Activated T-helper 1 cell treated with anti-CD3 and anti-CD28 coated beads, Interleukin-12 subunit alpha, Interleukin-12 subunit beta, Interleukin-2, Interleukin-4 antibody, amounts not matched to agents 30 ng/mL and 10 ng/mL and 1 ng/mL, durations not matched to agents 14 hours and 24 hours and 36 hours (primary cell): ENCODE measurements around the gene SRGAP1. TPM values are rescaled to one million over a fixed set of nuclear protein-coding genes. Genes with fewer than 3 reads are reported as not detected.
"Not testable (repeated sequence)": the region's sequence is repeated elsewhere in the genome, so short reads cannot be mapped to it uniquely, and the experiment has no call there.

Source experiments
- DNase-seq: peaks from one replicate; pipeline ENCODE4 v3.0.0; 2021; ENCODE audit warnings: low spot score
- H3K27ac Mint-ChIP-seq: one replicate; pipeline ENCODE4 v1.8.0; 2021; ENCODE audit warnings: mild to moderate bottlenecking, mixed read lengths
- H3K27me3 Mint-ChIP-seq: one replicate; pipeline ENCODE4 v1.8.0; 2022; ENCODE audit warnings: mild to moderate bottlenecking, moderate library complexity, mixed read lengths; ENCODE audit not compliant: insufficient read depth
- H3K36me3 Mint-ChIP-seq: one replicate; pipeline ENCODE4 v1.8.0; 2021; ENCODE audit warnings: low read depth, mixed read lengths
- H3K4me1 Mint-ChIP-seq: one replicate; pipeline ENCODE4 v1.8.0; 2021; ENCODE audit warnings: low read depth, mixed read lengths
- H3K4me3 Mint-ChIP-seq: one replicate; pipeline ENCODE4 v1.8.0; 2021; ENCODE audit warnings: mild to moderate bottlenecking, moderate library complexity, mixed read lengths
- H3K9me3 Mint-ChIP-seq: one replicate; pipeline ENCODE4 v1.8.0; 2021; ENCODE audit warnings: mixed read lengths
- intact Hi-C: fragments of 100-400 bp; cut with micrococcal nuclease; formaldehyde crosslinking; loops from one replicate; pipeline ENCODE4 v1.15.1; 2024
- total RNA-seq: library from RNA; stranded (reverse); gene quantifications from 2 replicates; pipeline ENCODE4 v1.2.3, GENCODE V29; 2022

SRGAP1 gene
- total RNA-seq, 1 donor from 2014 or later, result 0.03 TPM

DNA sequence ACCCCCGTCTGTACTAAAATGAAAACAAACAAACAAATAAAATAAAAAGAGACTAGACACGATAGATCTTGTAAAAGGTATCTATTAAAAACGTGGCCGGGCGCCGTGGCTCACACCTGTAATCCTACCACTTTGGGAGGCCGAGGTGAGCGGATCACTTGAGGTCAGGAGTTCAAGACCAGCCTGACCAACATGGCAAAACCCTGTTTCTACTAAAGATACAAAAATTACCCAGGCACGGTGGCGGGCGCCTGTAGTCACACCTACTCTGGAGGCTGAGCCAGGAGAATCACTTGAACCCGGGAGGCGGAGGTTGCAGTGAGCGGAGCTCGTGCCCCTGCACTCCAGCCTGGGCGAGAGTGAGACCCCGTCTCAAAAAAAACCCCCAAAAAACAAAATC is 1.8 kb upstream of the SRGAP1 start:
- not testable (repeated sequence) for H3K36me3 Mint-ChIP-seq, H3K27ac Mint-ChIP-seq, DNase-seq, H3K9me3 Mint-ChIP-seq
- H3K4me3 Mint-ChIP-seq, result peak overlapping the region; percentile 69
- peaks cover 11% of the 10 kb centered on the region for H3K4me1 Mint-ChIP-seq
- peaks cover 47% of the 10 kb centered on the region for H3K27me3 Mint-ChIP-seq
- intact Hi-C loops, result loop anchor here (5.0 kb wide), 1 partner anchor 65 kb away; the partner anchor contains the start of gene RXYLT1

DNA sequence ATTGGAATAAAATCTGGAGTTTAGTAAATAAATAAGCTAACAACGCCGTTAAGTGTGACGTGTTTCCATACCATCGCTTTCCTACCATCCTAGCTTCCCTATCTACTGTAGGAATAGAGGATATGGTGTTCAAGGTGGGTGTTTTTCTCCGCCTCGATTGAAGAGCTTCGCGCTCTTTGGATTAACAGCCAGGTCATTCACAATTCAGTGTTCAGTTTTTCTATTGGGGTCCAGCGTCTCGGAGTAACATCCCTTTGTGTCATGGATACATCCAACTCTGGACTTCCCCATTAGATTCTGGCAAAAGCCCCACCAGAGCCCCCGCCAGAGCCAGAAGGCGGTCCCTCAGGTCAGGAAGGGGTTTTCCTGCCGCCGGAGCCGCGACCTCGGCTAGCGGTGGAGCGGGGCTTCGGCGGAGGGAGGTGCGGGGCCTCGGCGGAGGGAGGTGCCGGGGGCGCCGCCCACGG is 1.2 kb upstream of the SRGAP1 start:
- intact Hi-C loops, result loop anchor here (5.0 kb wide), 1 partner anchor 66 kb away; the partner anchor contains the start of gene RXYLT1
- DNase-seq, result no peak
- peak overlapping the region; percentile 69 for H3K4me3 Mint-ChIP-seq
- no peaks in the 10 kb centered on the region for H3K36me3 Mint-ChIP-seq
- H3K9me3 Mint-ChIP-seq, result no peaks in the 10 kb centered on the region
- H3K27ac Mint-ChIP-seq, result no peak overlapping the region
- peaks cover 11% of the 10 kb centered on the region for H3K4me1 Mint-ChIP-seq
- H3K27me3 Mint-ChIP-seq, result peaks cover 44% of the 10 kb centered on the region

DNA sequence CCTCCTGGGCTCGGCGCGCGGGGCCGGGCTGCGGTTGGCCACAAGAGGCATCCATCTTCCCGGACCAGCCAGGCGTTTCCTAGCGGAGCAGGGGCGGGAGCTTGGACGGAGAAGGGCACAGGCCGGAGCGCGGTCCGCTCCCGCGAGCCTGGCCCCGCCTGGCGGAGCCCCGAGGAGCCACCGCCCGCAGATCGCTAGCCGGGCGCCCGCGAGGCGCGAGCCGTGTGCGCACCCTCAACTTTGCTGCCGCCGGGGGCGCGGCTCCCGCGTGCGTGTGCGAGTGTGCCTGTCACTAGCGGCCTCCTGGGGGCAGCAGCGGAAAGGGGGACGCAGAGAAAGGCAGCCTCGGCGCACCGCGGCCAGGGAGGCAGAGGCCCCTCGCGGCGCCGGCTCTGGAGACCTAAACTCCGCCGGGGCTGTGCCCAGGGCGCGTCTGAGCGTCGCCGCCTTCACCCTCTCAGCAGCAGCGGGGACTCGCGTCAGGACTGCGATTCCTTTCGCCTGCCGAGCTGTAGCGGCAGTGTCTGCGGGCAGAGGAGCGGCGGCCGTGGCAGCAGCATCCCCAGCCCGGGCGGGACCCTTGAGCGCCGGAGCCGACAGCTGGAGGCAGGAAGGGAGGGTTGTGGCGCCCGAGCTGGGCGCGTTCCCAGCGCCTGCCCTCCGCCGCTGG is 644 bp upstream of the SRGAP1 start:
- no peaks in the 10 kb centered on the region for H3K36me3 Mint-ChIP-seq
- no peaks in the 10 kb centered on the region for H3K9me3 Mint-ChIP-seq
- H3K4me1 Mint-ChIP-seq, result peaks cover 11% of the 10 kb centered on the region
- H3K27me3 Mint-ChIP-seq, result peaks cover 44% of the 10 kb centered on the region
- H3K27ac Mint-ChIP-seq, result no peak overlapping the region
- intact Hi-C loops, result loop anchor here (1.0 to 5.0 kb wide), 4 partner anchors 67 to 548 kb away; partner anchors contain the start of genes KICS2 and RXYLT1
- peak; percentile 69 for DNase-seq
- H3K4me3 Mint-ChIP-seq, result peak overlapping the region; percentile 55

DNA sequence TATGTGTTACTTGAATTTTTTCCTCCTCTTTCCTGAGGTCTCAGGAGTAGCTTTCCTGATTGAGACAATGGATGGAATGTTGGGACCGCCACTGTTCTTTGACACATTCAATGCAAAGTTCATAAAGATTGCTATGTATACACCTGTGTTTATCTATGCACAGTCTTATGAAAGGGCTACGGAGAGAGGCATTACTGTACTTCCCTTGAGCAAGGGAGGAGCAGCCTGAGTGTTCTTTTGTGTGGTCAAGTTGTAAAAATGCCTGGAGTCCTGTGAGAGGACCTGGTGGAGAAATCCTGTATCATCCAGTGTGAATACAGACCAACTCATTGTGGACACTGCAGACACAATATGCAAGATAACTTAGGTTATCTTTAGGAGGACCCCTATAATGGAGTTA is 1.2 kb downstream of the SRGAP1 start:
- no peak for DNase-seq
- Mint-ChIP-seq H3K9me3 (no peaks in the 10 kb centered on the region), H3K4me3 (peak overlapping the region; percentile 40), H3K4me1 (peaks cover 11% of the 10 kb centered on the region), H3K27ac (no peak overlapping the region), H3K27me3 (peaks cover 43% of the 10 kb centered on the region), H3K36me3 (no peaks in the 10 kb centered on the region)
- intact Hi-C loops, result no loop called here

DNA sequence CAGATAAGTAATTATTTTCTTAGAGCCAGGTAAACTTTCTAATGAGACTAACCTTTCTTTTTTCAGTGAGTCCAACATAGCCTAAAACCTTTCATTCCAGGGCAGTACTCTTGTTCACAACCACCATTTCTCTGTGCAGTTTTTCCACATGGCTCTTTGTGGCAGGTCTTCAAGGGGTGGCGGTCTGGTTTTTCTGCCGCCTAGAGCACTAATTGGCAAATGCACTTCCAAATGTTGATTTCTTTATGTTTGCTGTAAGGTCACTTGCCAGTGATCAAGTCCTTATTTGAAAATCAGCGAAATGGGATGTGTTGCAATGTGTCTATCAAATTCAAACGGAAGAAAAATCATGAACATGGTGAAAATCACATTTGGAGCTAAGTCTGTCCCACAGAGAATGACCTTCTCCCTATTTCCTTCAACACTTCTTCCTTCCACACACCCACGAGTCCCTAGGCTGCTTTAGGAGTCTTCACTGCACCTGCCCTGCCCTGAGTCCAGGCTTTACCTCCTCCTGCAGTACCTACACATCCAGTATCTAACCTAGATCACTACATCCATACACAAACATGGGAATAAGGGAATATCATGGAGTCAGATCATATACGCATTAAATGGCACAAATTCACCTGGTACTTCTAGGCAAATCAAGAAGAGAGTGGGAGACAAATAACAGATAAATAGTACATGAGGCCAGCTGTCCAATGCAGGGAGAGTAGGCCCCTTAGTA is 1.9 kb downstream of the SRGAP1 start:
- H3K4me3 Mint-ChIP-seq, result no peak overlapping the region
- H3K27me3 Mint-ChIP-seq, result peaks cover 40% of the 10 kb centered on the region
- no peak overlapping the region for H3K27ac Mint-ChIP-seq
- peaks cover 11% of the 10 kb centered on the region for H3K4me1 Mint-ChIP-seq
- DNase-seq, result no peak
- H3K9me3 Mint-ChIP-seq, result no peaks in the 10 kb centered on the region
- intact Hi-C loops, result no loop called here
- H3K36me3 Mint-ChIP-seq, result no peaks in the 10 kb centered on the region

DNA sequence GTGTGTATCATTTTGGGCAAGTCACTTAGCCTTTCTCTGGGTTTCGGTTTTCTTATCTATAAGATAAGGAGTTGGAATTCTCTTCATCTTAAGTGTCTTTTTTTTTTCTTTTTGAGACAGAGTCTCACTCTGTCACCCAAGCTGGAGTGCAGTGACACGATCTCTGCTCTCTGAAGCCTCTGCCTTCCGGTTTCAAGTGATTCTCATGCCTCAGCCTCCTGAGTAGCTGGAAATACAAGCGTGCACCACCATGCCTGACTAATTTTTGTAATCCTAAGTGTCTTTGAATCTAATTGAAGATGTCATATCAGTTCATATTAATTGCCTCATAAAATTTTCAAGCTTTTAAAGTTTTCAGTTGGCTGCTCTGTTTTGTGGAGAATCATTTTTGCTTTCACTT is 4.0 kb downstream of the SRGAP1 start:
- intact Hi-C loops, result no loop called here
- Mint-ChIP-seq H3K36me3 (no peaks in the 10 kb centered on the region), H3K9me3 (no peaks in the 10 kb centered on the region), H3K4me3 (no peak overlapping the region), H3K27me3 (peaks cover 25% of the 10 kb centered on the region), H3K27ac (no peak overlapping the region), H3K4me1 (peaks cover 7% of the 10 kb centered on the region)
- no peak for DNase-seq

DNA sequence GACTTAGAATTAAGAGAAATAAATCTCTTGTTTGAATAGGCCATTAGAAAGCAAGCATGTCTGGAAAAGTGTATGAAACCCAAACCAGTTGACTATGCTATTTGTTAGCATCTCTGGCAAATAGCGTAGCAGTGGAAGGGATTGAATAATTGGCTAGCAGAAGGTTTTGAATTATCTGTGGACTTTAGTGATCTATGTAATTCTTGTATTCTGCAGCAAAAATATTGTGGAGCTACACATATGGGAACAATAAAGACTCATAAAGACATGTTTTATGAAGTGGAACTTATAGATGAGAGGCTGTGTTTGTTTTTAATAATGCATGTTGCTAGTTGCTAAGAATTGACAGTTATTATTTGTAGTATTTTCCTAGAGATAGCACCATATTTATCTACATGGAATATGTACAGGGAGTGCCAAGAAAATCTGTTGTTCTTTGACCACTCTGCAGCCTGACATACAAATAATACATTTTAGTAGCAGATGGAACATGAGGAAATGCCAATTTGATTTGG is 4.7 kb downstream of the SRGAP1 start:
- intact Hi-C loops, result no loop called here
- Mint-ChIP-seq H3K27me3 (peaks cover 25% of the 10 kb centered on the region), H3K4me1 (peaks cover 7% of the 10 kb centered on the region), H3K27ac (no peak overlapping the region), H3K9me3 (no peaks in the 10 kb centered on the region), H3K36me3 (no peaks in the 10 kb centered on the region), H3K4me3 (no peak overlapping the region)
- DNase-seq, result no peak

DNA sequence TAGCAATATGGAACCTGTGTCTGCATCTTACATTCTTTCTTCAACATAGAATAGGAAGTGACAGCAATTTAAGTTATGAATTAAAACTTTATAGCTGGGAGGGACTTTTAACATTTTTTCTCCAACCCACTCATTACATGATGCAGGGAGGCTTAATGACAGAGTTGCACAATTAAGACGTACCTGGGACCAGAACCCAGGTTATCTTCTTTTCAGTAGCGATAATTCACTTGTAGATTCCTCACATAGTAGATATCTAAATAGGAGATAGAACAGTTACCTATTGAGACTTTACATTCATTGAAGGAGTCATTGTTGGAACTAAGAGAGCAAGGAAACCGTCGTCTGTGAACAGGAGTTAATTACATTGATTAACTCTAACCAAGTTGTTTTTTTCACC is 5.1 kb downstream of the SRGAP1 start:
- DNase-seq, result no peak
- H3K4me1 Mint-ChIP-seq, result peaks cover 4% of the 10 kb centered on the region
- no peak overlapping the region for H3K4me3 Mint-ChIP-seq
- H3K36me3 Mint-ChIP-seq, result no peaks in the 10 kb centered on the region
- intact Hi-C loops, result no loop called here
- peaks cover 23% of the 10 kb centered on the region for H3K27me3 Mint-ChIP-seq
- no peak overlapping the region for H3K27ac Mint-ChIP-seq
- H3K9me3 Mint-ChIP-seq, result no peaks in the 10 kb centered on the region

DNA sequence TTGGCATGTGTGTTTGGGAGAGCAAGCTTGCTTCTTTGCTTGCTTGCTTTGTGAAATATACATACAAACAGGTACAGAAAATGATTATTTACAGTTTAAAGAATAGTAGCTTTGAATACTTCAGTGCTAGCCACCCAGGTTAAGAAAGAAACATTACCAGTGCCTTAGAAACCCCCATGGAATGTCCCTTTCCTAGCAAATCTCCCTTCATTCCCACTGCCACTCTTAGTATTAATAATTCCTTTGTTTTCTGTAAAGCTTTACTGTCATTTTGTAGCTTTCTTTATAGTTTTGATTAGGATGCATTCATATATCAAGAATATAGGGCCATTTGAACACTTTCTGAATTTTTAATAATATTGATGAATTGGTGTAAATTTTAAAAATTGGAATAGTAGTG is 9.5 kb downstream of the SRGAP1 start:
- DNase-seq, result no peak
- Mint-ChIP-seq H3K36me3 (no peaks in the 10 kb centered on the region), H3K9me3 (no peaks in the 10 kb centered on the region), H3K27me3 (peaks cover 3% of the 10 kb centered on the region), H3K4me1 (no peaks in the 10 kb centered on the region), H3K27ac (no peak overlapping the region), H3K4me3 (no peak overlapping the region)
- intact Hi-C loops, result no loop called here

DNA sequence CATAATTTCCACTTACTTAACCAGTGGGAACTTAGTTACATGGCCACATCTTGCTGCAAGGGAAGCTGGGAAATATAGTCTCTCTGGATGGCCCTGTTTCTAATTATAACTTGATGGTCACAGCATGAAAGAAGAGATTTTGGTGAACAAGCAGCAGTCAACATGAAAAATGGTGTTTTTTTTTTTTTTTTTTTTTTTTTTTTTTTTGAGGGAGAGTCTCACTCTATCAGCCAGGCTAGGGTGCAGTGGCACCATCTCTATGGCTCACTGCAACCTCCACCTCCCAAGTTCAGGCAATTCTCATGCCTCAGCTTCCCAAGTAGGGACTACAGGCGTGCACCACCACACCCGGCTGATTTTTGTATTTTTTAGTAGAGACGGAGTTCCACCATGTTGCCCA is 10.8 kb downstream of the SRGAP1 start:
- H3K27me3 Mint-ChIP-seq, result peaks cover 6% of the 10 kb centered on the region
- H3K4me1 Mint-ChIP-seq, result no peaks in the 10 kb centered on the region
- no peak overlapping the region for H3K4me3 Mint-ChIP-seq
- no peak for DNase-seq
- H3K9me3 Mint-ChIP-seq, result no peaks in the 10 kb centered on the region
- H3K27ac Mint-ChIP-seq, result no peak overlapping the region
- intact Hi-C loops, result no loop called here
- no peaks in the 10 kb centered on the region for H3K36me3 Mint-ChIP-seq

DNA sequence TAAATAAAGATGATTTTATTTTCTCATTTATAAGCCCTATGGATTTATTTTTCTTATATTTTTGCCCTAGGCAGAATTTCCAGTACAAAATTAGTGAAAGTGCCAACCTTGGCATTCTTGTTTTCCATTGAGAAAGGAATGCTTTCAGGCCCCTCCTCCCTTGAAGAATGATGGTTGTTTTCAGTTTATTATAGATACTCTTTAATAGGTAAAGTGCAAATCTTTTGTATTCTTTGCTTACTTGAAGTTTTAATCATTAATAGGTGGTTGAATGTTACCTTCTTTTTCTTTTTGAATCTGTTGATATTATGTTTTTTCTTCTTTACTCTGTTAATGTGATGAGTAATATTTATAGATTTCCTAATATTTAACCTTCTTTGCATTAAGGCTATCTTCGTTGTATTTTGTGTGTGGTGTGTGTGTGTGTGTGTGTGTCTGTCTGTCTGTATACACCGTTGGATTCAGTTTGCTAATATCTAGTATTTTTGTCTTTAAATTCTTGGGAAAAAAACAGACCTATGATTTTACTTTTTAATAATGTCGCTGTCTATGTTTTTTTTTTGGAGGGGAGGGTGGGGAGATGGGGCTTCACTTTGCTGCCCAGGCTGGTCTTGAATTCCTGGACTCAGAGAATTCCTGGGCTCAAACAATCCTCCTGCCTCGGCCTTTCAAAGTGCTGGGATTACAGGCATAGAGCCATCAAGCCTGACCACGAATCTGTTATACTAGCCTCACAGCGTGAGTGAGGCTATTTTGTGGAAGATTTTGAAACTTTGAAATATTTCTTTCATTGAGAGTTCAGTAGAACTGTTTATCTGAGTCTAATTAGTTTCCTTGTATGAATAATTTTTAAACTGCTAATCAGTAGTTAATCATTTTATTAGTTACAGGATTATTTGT is 13.5 kb downstream of the SRGAP1 start:
- Mint-ChIP-seq H3K4me1 (no peaks in the 10 kb centered on the region), H3K27me3 (peaks cover 4% of the 10 kb centered on the region), H3K36me3 (no peaks in the 10 kb centered on the region), H3K4me3 (no peak overlapping the region), H3K9me3 (no peaks in the 10 kb centered on the region), H3K27ac (no peak overlapping the region)
- no peak for DNase-seq
- intact Hi-C loops, result no loop called here

DNA sequence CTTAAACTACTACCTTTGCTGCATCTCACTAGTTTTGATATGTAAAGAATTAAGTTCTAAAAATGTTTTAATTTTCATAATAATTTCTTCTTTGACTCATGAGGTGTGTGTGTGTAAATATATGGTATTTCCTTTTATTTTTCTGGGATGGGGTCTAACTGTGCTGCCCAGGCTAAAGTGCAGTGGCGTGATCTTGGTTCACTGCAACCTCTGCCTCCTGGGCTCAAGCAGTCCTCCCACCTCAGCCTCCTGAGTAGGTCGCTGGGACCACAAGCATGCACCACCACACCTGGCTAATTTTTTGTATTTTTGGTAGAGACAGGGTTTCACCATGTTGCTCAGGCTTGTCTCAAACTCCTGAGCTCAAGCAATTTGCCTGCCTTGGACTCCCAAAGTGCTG is 15.4 kb downstream of the SRGAP1 start:
- H3K36me3 Mint-ChIP-seq, H3K27ac Mint-ChIP-seq, DNase-seq, intact Hi-C loops, H3K4me1 Mint-ChIP-seq, H3K9me3 Mint-ChIP-seq, H3K4me3 Mint-ChIP-seq, H3K27me3 Mint-ChIP-seq: not testable (repeated sequence)
